K562 (cell line): ENCODE measurements around the gene TUT4. TPM values are rescaled to one million over a fixed set of nuclear protein-coding genes. Genes with fewer than 3 reads are reported as not detected.

Source experiments
- ATAC-seq: fragments of 200-7000 bp; cut with Tn5 transposase; 3 replicates; pipeline ENCODE4 v1.9.1; 2020; ENCODE audit warnings: moderate library complexity
- BruUV-seq: library from RNA; stranded (reverse); fragments of 400-500 nt; replicated peaks from 2 replicates; lab custom pipeline; 2021; lab: Mats Ljungman, UMichigan
- CTCF ChIA-PET: fragments of 300-600 bp; formaldehyde crosslinking; extraction: SDS; loops from one replicate; lab custom pipeline; 2021; ENCODE audit warnings: low intra/inter-chr PET ratio; lab: Yijun Ruan, JAX
- POLR2A ChIA-PET: fragments of 300-600, 350-650 bp; sonication (Branson Sonifier 250); formaldehyde crosslinking; extraction: SDS; loops from one replicate; lab custom pipeline; 2021; ENCODE audit warnings: antibody characterized with exemption, inconsistent platforms; lab: Yijun Ruan, JAX
- DNase-seq, 4 experiments: peaks; one replicate each; pipeline versions ENCODE4 v3.0.0 to v3.0.0-alpha.2; 2011 to 2018; ENCODE audit warnings: low spot score in 3 of 4, mixed read lengths in 3 of 4; ENCODE audit errors: extremely low read depth in 1 of 4
- FAIRE-seq: peaks from 2 replicates; lab custom pipeline; 2011; peaks lifted over from hg19 to GRCh38; lab: Jason Lieb, UNC
- H2AFZ ChIP-seq: 2 replicates; pipeline ENCODE4 v1.6.0; 2011; ENCODE audit warnings: low read depth, low read length, control low read depth, inconsistent platforms
- H3K27ac ChIP-seq: fragments of 200-600 bp; 3 replicates; pipeline ENCODE4 v1.8.0; 2011; ENCODE audit warnings: low read depth, mild to moderate bottlenecking, control low read depth, inconsistent platforms, low read length, moderate library complexity, mixed read lengths; ENCODE audit errors: extremely low read depth
- H3K27me3 ChIP-seq, 2 experiments: fragments of 300-600 bp in 1 of 2; 2 replicates in 1 of 2; 3 replicates in 1 of 2; pipeline versions ENCODE4 v1.6.0 to v1.8.0; 2011; ENCODE audit warnings: inconsistent platforms in 2 of 2, low read length in 2 of 2, mild to moderate bottlenecking in 1 of 2, mixed read lengths in 1 of 2, moderate library complexity in 1 of 2; ENCODE audit not compliant: control insufficient read depth in 2 of 2, insufficient read depth in 2 of 2
- H3K36me3 ChIP-seq: fragments of 300-600 bp; 3 replicates; pipeline ENCODE4 v1.8.0; 2011; ENCODE audit warnings: mild to moderate bottlenecking, low read length, inconsistent platforms; ENCODE audit not compliant: control insufficient read depth, insufficient read depth
- H3K4me1 ChIP-seq, 2 experiments: fragments of 200-600 bp in 1 of 2; replicated peaks in 1 of 2; 2 replicates in 1 of 2; 3 replicates in 1 of 2; pipeline versions ENCODE4 v1.5.1 to v1.8.0; 2011; ENCODE audit warnings: inconsistent platforms in 2 of 2, low read length in 2 of 2, mild to moderate bottlenecking in 1 of 2, mixed read lengths in 1 of 2, moderate library complexity in 1 of 2; ENCODE audit not compliant: control insufficient read depth in 2 of 2, insufficient read depth in 2 of 2
- H3K4me2 ChIP-seq: 2 replicates; pipeline ENCODE4 v1.6.1; 2011; ENCODE audit warnings: low read length, control low read depth, inconsistent platforms, mixed read lengths; ENCODE audit not compliant: insufficient read depth
- H3K4me3 ChIP-seq: fragments of 200-600 bp; sonication (generic), shearing (Covaris generic); 2 replicates; pipeline ENCODE4 v1.5.1; 2016; ENCODE audit warnings: control low read depth, inconsistent platforms
- H3K79me2 ChIP-seq: fragments of 200-600 bp; 3 replicates; pipeline ENCODE4 v1.8.0; 2011; ENCODE audit warnings: low read length, inconsistent platforms; ENCODE audit not compliant: control insufficient read depth, insufficient read depth
- H3K9ac ChIP-seq, 2 experiments: 2 replicates each; pipeline versions ENCODE4 v1.6.0 to v1.6.1; 2011; ENCODE audit warnings: low read depth in 2 of 2, low read length in 2 of 2, control low read depth in 1 of 2, inconsistent platforms in 1 of 2, mild to moderate bottlenecking in 1 of 2, mixed read lengths in 1 of 2; ENCODE audit not compliant: insufficient read depth in 1 of 2
- H3K9me1 ChIP-seq: one replicate; pipeline ENCODE4 v1.6.0; 2011; ENCODE audit warnings: inconsistent platforms, mild to moderate bottlenecking, low read length, moderate library complexity; ENCODE audit not compliant: control insufficient read depth, insufficient read depth
- H3K9me3 ChIP-seq: replicated peaks from 2 replicates; pipeline ENCODE4 v1.5.1; 2011; ENCODE audit warnings: low read depth, low read length, inconsistent platforms; ENCODE audit not compliant: control insufficient read depth, insufficient read depth
- H4K20me1 ChIP-seq: replicated peaks from 2 replicates; pipeline ENCODE4 v1.6.1; 2011; ENCODE audit warnings: low read length, inconsistent platforms, mixed read lengths; ENCODE audit not compliant: control insufficient read depth, insufficient read depth
- FOSL1 ChIP-seq: fragments of 200-800 bp; sonication (Bioruptor generic); conservative IDR thresholded peaks from 2 replicates; pipeline ENCODE4 v1.6.1; 2016; ENCODE audit warnings: missing genetic modification characterization, missing compliant biosample characterization
- WGBS: fragments of 100-300 bp; shearing (Covaris generic); methylation state at CpG from one replicate; pipeline ENCODE4 v1.1.6; 2016; ENCODE audit warnings: low coverage, mixed read lengths; ENCODE audit not compliant: insufficient coverage; ENCODE audit errors: missing lambda C conversion rate; 5-methylcytosine and 5-hydroxymethylcytosine counted together
- in situ Hi-C: fragments of 300-500 bp; cut with MboI; formaldehyde crosslinking; loops from 4 replicates; pipeline ENCODE4 v1.15.0; 2018; ENCODE audit warnings: inconsistent platforms, mixed read lengths
- intact Hi-C: fragments of 100-400 bp; cut with micrococcal nuclease; formaldehyde crosslinking; loops from 2 replicates; pipeline ENCODE4 v1.14.2; 2022
- polyA plus RNA-seq, 8 experiments: library from polyadenylated mRNA; depleted of rRNA in 4 of 8; stranded (reverse) in 5 of 8; unstranded in 3 of 8; fragments of >200 nt; fragmentation: Nextera tagmentation in 2 of 8; fragmentation: Illumina TruSeq in 1 of 8; extraction: Ambion mirVana in 2 of 8; extraction: Trizol in 1 of 8; gene quantifications; 2 replicates each; pipeline versions ENCODE4 v1.2.1 to v1.2.3, GENCODE V29; 2011 to 2014; ENCODE audit warnings: inconsistent platforms in 1 of 8, missing spikeins in 1 of 8
- total RNA-seq, 7 experiments: library from RNA; depleted of rRNA in 6 of 7; stranded (reverse); fragments of >200 nt in 6 of 7; fragmentation: Illumina TruSeq in 2 of 7; extraction: Trizol in 2 of 7; gene quantifications; 2 replicates each; pipeline versions ENCODE4 v1.2.1 to v1.2.3, GENCODE V29; 2011 to 2021; ENCODE audit warnings: low replicate concordance in 1 of 7
- TF ChIP-seq, protein P1 (sequence below), 2 experiments: fragments of 450-650 bp in 1 of 2; sonication (generic) in 1 of 2; formaldehyde crosslinking in 1 of 2; IDR thresholded peaks in 1 of 2; conservative IDR thresholded peaks in 1 of 2; 2 replicates each; pipeline versions ENCODE4 v1.6.1 to v1.8.1; 2016 to 2023; ENCODE audit warnings: mild to moderate bottlenecking in 2 of 2, moderate library complexity in 2 of 2, inconsistent platforms in 1 of 2, missing genetic modification reagents in 1 of 2
- TF ChIP-seq, protein P2 (sequence below): fragments of 450-650 bp; IDR thresholded peaks from 2 replicates; pipeline ENCODE4 v1.6.1; 2016; ENCODE audit warnings: borderline replicate concordance

TUT4 gene
- total and polyA plus RNA-seq, 9 of the 15 experiments (the other 6 are each of a cell fraction or from before 2014, with no cell fraction given) = 15.8 to 53.5 (median 36.7) TPM

DNA sequence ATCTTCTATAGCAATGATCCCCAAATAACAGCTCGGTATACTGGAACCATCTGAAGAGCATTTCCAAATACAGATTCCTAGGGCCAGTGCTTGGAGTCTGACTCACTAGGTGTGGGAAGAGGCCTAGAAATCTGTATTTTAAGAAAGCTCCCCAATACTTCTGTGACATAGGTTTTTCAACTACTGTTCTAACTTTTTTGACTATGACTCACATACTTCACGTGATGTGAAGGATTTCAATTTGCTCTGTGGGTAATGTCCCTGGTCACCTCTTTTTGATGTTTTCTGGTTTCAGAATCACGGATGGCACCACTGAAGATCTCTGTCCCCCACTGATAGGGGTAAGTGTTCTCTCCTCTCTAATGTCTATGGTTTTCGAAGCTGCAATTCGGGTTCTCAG is 159.7 kb downstream of the TUT4 start:
- Histone ChIP-seq H3K9ac (no peak overlapping the region), H3K4me2 (no peak overlapping the region), H3K36me3 (peaks cover 94% of the 10 kb centered on the region), H4K20me1 (peaks cover 11% of the 10 kb centered on the region; the same call in 1 of the 2 replicates), H3K4me1 (no peaks in the 10 kb centered on the region), H3K9me1 (no peaks in the 10 kb centered on the region), H3K4me3 (no peak overlapping the region), H2AFZ (no peak overlapping the region), H3K27me3 (no peaks in the 10 kb centered on the region), H3K9me3 (no peaks in the 10 kb centered on the region), H3K79me2 (peaks cover 67% of the 10 kb centered on the region), H3K27ac (no peak overlapping the region)
- no TSS peak for BruUV-seq
- in situ Hi-C loops = no loop called here
- DNase-seq = no peak
- FAIRE-seq = no peak
- TF ChIP-seq, protein P1, sequence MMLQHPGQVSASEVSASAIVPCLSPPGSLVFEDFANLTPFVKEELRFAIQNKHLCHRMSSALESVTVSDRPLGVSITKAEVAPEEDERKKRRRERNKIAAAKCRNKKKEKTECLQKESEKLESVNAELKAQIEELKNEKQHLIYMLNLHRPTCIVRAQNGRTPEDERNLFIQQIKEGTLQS (IDR thresholded peaks at IDR 0.05) = peak; percentile 20; the same call in 1 of the 2 replicates
- TF ChIP-seq, protein P1 (CRISPR knock-in tag; conservative IDR thresholded peaks at IDR 0.05) = no peak
- TF ChIP-seq FOSL1 = 0 out of 2 replicates have a peak, but pooled peaks have one; percentile 35
- TF ChIP-seq, protein P2, sequence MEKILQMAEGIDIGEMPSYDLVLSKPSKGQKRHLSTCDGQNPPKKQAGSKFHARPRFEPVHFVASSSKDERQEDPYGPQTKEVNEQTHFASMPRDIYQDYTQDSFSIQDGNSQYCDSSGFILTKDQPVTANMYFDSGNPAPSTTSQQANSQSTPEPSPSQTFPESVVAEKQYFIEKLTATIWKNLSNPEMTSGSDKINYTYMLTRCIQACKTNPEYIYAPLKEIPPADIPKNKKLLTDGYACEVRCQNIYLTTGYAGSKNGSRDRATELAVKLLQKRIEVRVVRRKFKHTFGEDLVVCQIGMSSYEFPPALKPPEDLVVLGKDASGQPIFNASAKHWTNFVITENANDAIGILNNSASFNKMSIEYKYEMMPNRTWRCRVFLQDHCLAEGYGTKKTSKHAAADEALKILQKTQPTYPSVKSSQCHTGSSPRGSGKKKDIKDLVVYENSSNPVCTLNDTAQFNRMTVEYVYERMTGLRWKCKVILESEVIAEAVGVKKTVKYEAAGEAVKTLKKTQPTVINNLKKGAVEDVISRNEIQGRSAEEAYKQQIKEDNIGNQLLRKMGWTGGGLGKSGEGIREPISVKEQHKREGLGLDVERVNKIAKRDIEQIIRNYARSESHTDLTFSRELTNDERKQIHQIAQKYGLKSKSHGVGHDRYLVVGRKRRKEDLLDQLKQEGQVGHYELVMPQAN = no peak
- 85% methylated on average over 5 of the region's 5 CpGs for WGBS
- 0 out of 3 replicates have a peak, but pooled peaks have one; percentile 15 for ATAC-seq
- POLR2A ChIA-PET = interaction anchor here (0.9 to 5.6 kb wide), 2 partner anchors 12 to 36 kb away, joined by 3 to 45 read pairs; partner anchors contain the start of genes ORC1 and PRPF38A
- CTCF ChIA-PET = no interaction called here
- intact Hi-C loops = no loop called here
